IMR-90 (cell line): Measurements from ENCODE around the gene MYO9B. TPM values are rescaled to one million over a fixed set of nuclear protein-coding genes. Genes with fewer than 3 reads are reported as not detected.

ENCODE experiments used
- ATAC-seq: fragments of 200-7000 bp; cut with Tn5 transposase; 2 replicates; pipeline ENCODE4 v1.9.1; 2020; ENCODE audit warnings: low read depth, mild to moderate bottlenecking, moderate library complexity
- BruUV-seq: library from RNA; stranded (reverse); fragments of 400-500 nt; replicated peaks from 2 replicates; lab custom pipeline; 2021; lab: Mats Ljungman, UMichigan
- CTCF ChIA-PET: fragments of 300-600 bp; formaldehyde crosslinking; extraction: SDS; loops from one replicate; lab custom pipeline; 2021; ENCODE audit warnings: antibody characterized with exemption; lab: Yijun Ruan, JAX
- POLR2A ChIA-PET: fragments of 300-600 bp; sonication (Branson Sonifier 250); formaldehyde crosslinking; loops from one replicate; lab custom pipeline; 2022; ENCODE audit warnings: antibody characterized with exemption; ENCODE audit not compliant: unreplicated experiment; lab: Charles Lee
- DNase-seq: peaks from one replicate; pipeline ENCODE4 v3.0.0; 2013
- H2AFZ ChIP-seq: replicated peaks from 2 replicates; pipeline ENCODE3; 2013; ENCODE audit warnings: low read length, mild to moderate bottlenecking; ENCODE audit not compliant: poor library complexity
- H2AK5ac ChIP-seq: 2 replicates; pipeline ENCODE4 v1.6.1; 2013; ENCODE audit warnings: low read depth, low read length, inconsistent platforms
- H2AK9ac ChIP-seq: replicated peaks from 2 replicates; pipeline ENCODE3; 2013; ENCODE audit warnings: mild to moderate bottlenecking, low read depth, low read length, moderate library complexity; ENCODE audit not compliant: poor library complexity
- H2BK120ac ChIP-seq: 2 replicates; pipeline ENCODE4 v1.6.1; 2013; ENCODE audit warnings: low read depth, low read length, inconsistent platforms
- H2BK15ac ChIP-seq: 3 replicates; pipeline ENCODE4 v1.6.1; 2013; ENCODE audit warnings: low read depth, low read length, inconsistent platforms
- H2BK20ac ChIP-seq: 2 replicates; pipeline ENCODE4 v1.6.1; 2013; ENCODE audit warnings: low read depth, mild to moderate bottlenecking, inconsistent platforms, low read length, moderate library complexity
- H2BK5ac ChIP-seq: 2 replicates; pipeline ENCODE4 v1.6.1; 2013; ENCODE audit warnings: mild to moderate bottlenecking, low read depth, low read length, inconsistent platforms; ENCODE audit not compliant: poor library complexity, severe bottlenecking
- H3K14ac ChIP-seq: replicated peaks from 2 replicates; pipeline ENCODE4 v1.6.1; 2013; ENCODE audit warnings: low read depth, low read length, inconsistent platforms
- H3K18ac ChIP-seq: 2 replicates; pipeline ENCODE4 v1.6.1; 2013; ENCODE audit warnings: low read depth, low read length, control low read depth
- H3K23ac ChIP-seq: 2 replicates; pipeline ENCODE4 v1.6.1; 2013; ENCODE audit warnings: low read depth, low read length, inconsistent platforms
- H3K27ac ChIP-seq: 2 replicates; pipeline ENCODE4 v1.5.1; 2013; ENCODE audit warnings: mild to moderate bottlenecking, control low read depth, low read length; ENCODE audit not compliant: insufficient read depth
- H3K27me3 ChIP-seq: 2 replicates; pipeline ENCODE4 v1.6.1; 2013; ENCODE audit warnings: low read length; ENCODE audit not compliant: control insufficient read depth, insufficient read depth
- H3K36me3 ChIP-seq: 2 replicates; pipeline ENCODE4 v1.6.1; 2013; ENCODE audit warnings: low read length, mixed read lengths; ENCODE audit not compliant: control insufficient read depth, insufficient read depth
- H3K4ac ChIP-seq: 2 replicates; pipeline ENCODE4 v1.6.1; 2013; ENCODE audit warnings: low read depth, low read length, inconsistent platforms
- H3K4me1 ChIP-seq: 2 replicates; pipeline ENCODE4 v1.6.1; 2013; ENCODE audit warnings: low read length, mixed read lengths; ENCODE audit not compliant: control insufficient read depth, insufficient read depth
- H3K4me2 ChIP-seq: 2 replicates; pipeline ENCODE4 v1.6.1; 2013; ENCODE audit warnings: low read depth, mild to moderate bottlenecking, control low read depth, low read length, moderate library complexity
- H3K4me3 ChIP-seq: 2 replicates; pipeline ENCODE4 v1.5.1; 2013; ENCODE audit warnings: low read depth, mild to moderate bottlenecking, control low read depth, low read length, moderate library complexity; ENCODE audit not compliant: insufficient read depth
- H3K56ac ChIP-seq: 2 replicates; pipeline ENCODE4 v1.6.1; 2013; ENCODE audit warnings: low read length, inconsistent platforms; ENCODE audit not compliant: insufficient read depth; ENCODE audit errors: extremely low read depth
- H3K79me1 ChIP-seq, 2 experiments: 2 replicates each; pipeline ENCODE4 v1.6.1; 2013; ENCODE audit warnings: low read length in 2 of 2, inconsistent platforms in 1 of 2, low read depth in 1 of 2
- H3K9ac ChIP-seq: 2 replicates; pipeline ENCODE4 v1.6.1; 2013; ENCODE audit warnings: low read depth, low read length, control low read depth
- H3K9me1 ChIP-seq: 2 replicates; pipeline ENCODE4 v1.6.1; 2013; ENCODE audit warnings: low read length, inconsistent platforms; ENCODE audit not compliant: insufficient read depth
- H3K9me3 ChIP-seq: 2 replicates; pipeline ENCODE4 v1.6.1; 2013; ENCODE audit warnings: low read length; ENCODE audit not compliant: control insufficient read depth, insufficient read depth
- H4K20me1 ChIP-seq: 2 replicates; pipeline ENCODE4 v1.6.1; 2013; ENCODE audit warnings: low read length, inconsistent platforms; ENCODE audit not compliant: insufficient read depth
- H4K5ac ChIP-seq: 2 replicates; pipeline ENCODE4 v1.6.1; 2013; ENCODE audit warnings: mild to moderate bottlenecking, low read depth, low read length, control low read depth
- H4K8ac ChIP-seq, 2 experiments: 2 replicates each; pipeline ENCODE4 v1.6.1; 2013; ENCODE audit warnings: low read depth in 2 of 2, low read length in 2 of 2, control low read depth in 1 of 2, inconsistent platforms in 1 of 2
- H4K91ac ChIP-seq: 2 replicates; pipeline ENCODE4 v1.6.1; 2013; ENCODE audit warnings: low read depth, low read length, inconsistent platforms; ENCODE audit not compliant: insufficient read depth
- BHLHE40 ChIP-seq: fragments of 150-350 bp; IDR thresholded peaks from 2 replicates; pipeline ENCODE4 v1.6.1; 2016; ENCODE audit warnings: mild to moderate bottlenecking, low read depth, low read length
- CEBPB ChIP-seq: IDR thresholded peaks from 2 replicates; pipeline ENCODE4 v1.6.1; 2012; ENCODE audit warnings: low read depth, low read length, improper control_type of control experiment
- CHD1 ChIP-seq: IDR thresholded peaks from 2 replicates; pipeline ENCODE4 v1.6.1; 2012; ENCODE audit warnings: low read depth, low read length, improper control_type of control experiment
- ELK1 ChIP-seq: fragments of 150-350 bp; IDR thresholded peaks from 2 replicates; pipeline ENCODE4 v1.6.1; 2016; ENCODE audit warnings: low read depth, mild to moderate bottlenecking, low read length, moderate library complexity, borderline replicate concordance
- FOS ChIP-seq: fragments of 150-350 bp; IDR thresholded peaks from 2 replicates; pipeline ENCODE4 v1.6.1; 2016; ENCODE audit warnings: low read depth, low read length
- MAFK ChIP-seq: IDR thresholded peaks from 2 replicates; pipeline ENCODE4 v1.6.1; 2012; ENCODE audit warnings: low read depth, low read length, improper control_type of control experiment
- MAZ ChIP-seq: IDR thresholded peaks from 2 replicates; pipeline ENCODE4 v1.6.1; 2012; ENCODE audit warnings: low read depth, mild to moderate bottlenecking, low read length, improper control_type of control experiment, moderate library complexity, borderline replicate concordance
- MXI1 ChIP-seq: IDR thresholded peaks from 2 replicates; pipeline ENCODE4 v1.6.1; 2012; ENCODE audit warnings: low read depth, mild to moderate bottlenecking, low read length, moderate library complexity, borderline replicate concordance
- NFE2L2 ChIP-seq: fragments of 150-350 bp; IDR thresholded peaks from 2 replicates; pipeline ENCODE4 v1.6.1; 2016; ENCODE audit warnings: low read depth, mild to moderate bottlenecking, low read length
- POLR2A ChIP-seq: IDR thresholded peaks from 2 replicates; pipeline ENCODE4 v1.6.1; 2012; ENCODE audit warnings: mild to moderate bottlenecking, low read depth, low read length
- RAD21 ChIP-seq: IDR thresholded peaks from 2 replicates; pipeline ENCODE4 v1.6.1; 2012; ENCODE audit warnings: low read length, improper control_type of control experiment
- RCOR1 ChIP-seq: IDR thresholded peaks from 2 replicates; pipeline ENCODE4 v1.6.1; 2012; ENCODE audit warnings: mild to moderate bottlenecking, low read length, improper control_type of control experiment; ENCODE audit not compliant: insufficient replicate concordance
- RFX5 ChIP-seq: IDR thresholded peaks from 2 replicates; pipeline ENCODE4 v1.8.0; 2012; ENCODE audit warnings: low read depth, mild to moderate bottlenecking, low read length, moderate library complexity
- SMC3 ChIP-seq: fragments of 150-350 bp; IDR thresholded peaks from 2 replicates; pipeline ENCODE4 v1.6.1; 2016; ENCODE audit warnings: low read depth, mild to moderate bottlenecking, antibody characterized with exemption, low read length, moderate library complexity
- USF2 ChIP-seq: fragments of 150-350 bp; IDR thresholded peaks from 2 replicates; pipeline ENCODE4 v1.6.1; 2017; ENCODE audit warnings: mild to moderate bottlenecking, antibody characterized with exemption, low read length, low read depth
- whole genome bisulfite sequencing, 2 experiments: methylation state at CpG; one replicate each; pipeline versions ENCODE4 v1.1.5 to v1.1.7; 2013; ENCODE audit warnings: missing lambda C conversion rate in 2 of 2; ENCODE audit not compliant: insufficient read length in 1 of 2; ENCODE audit errors: extremely low coverage in 2 of 2; 5-methylcytosine and 5-hydroxymethylcytosine counted together
- dilution Hi-C: fragments of 300-500 bp; cut with HindIII; formaldehyde crosslinking; loops from one replicate; pipeline ENCODE4 v1.14.3; 2018; ENCODE audit warnings: low sequenced_read_pairs; ENCODE audit not compliant: unreplicated experiment
- in situ Hi-C: fragments of 300-500 bp; cut with MboI; formaldehyde crosslinking; loops from 3 replicates; pipeline ENCODE4 v1.14.3; 2019; ENCODE audit warnings: low sequenced_read_pairs, inconsistent platforms, mixed read lengths
- intact Hi-C: fragments of 100-400 bp; cut with micrococcal nuclease; formaldehyde crosslinking; loops from 2 replicates; pipeline ENCODE4 v1.10.0; 2022
- polyA plus RNA-seq, 3 experiments: library from polyadenylated mRNA; depleted of rRNA; stranded (reverse); fragments of >200 nt; gene quantifications; 2 replicates each; pipeline ENCODE4 v1.2.3, GENCODE V29; 2012; ENCODE audit warnings: low replicate concordance in 1 of 3
- total RNA-seq: library from RNA; depleted of rRNA; stranded (reverse); fragments of >200 nt; gene quantifications from 2 replicates; pipeline ENCODE4 v1.2.3, GENCODE V29; 2012
- TF ChIP-seq, protein P1 (sequence below): conservative IDR thresholded peaks from 2 replicates; pipeline ENCODE4 v1.5.1; 2012; ENCODE audit warnings: mild to moderate bottlenecking, low read depth, low read length, improper control_type of control experiment

The MYO9B gene
- total and polyA plus RNA-seq, 2 of the 4 experiments (the other 2 are of a cell fraction): 61.8 to 77.8 TPM

GRCh38 chr19:17090583-17090982 lies 15.0 kb downstream of the MYO9B start:
- intact Hi-C loops (no loop called here), dilution Hi-C loops (no loop called here), in situ Hi-C loops (no loop called here)
- no peak for ATAC-seq
- Histone ChIP-seq H3K27me3 (no peaks in the 10 kb centered on the region), H2BK20ac (peak overlapping the region; percentile 70), H3K27ac (peak overlapping the region; percentile 97), H2BK5ac (peak overlapping the region; percentile 93), H3K23ac (peak overlapping the region; percentile 64; the same call in 1 of the 2 replicates), H3K9me3 (no peaks in the 10 kb centered on the region; the same call in 1 of the 2 replicates), H3K36me3 (peaks cover 20% of the 10 kb centered on the region), H3K4ac (peak overlapping the region; percentile 83), H3K14ac (peak overlapping the region; percentile 69), H2BK120ac (peak overlapping the region; percentile 78), H3K4me3 (no peak overlapping the region), H2AK5ac (peak overlapping the region; percentile 90), H3K9me1 (peaks cover 32% of the 10 kb centered on the region), H3K4me2 (no peak overlapping the region), H4K91ac (peak overlapping the region; percentile 87), H2AK9ac (peak overlapping the region; percentile 42), H2BK15ac (peak overlapping the region; percentile 92; the same call in 2 of the 3 replicates), H3K56ac (peak overlapping the region; percentile 53), H4K8ac (peak overlapping the region; percentile 23 to 70), H3K18ac (peak overlapping the region; percentile 88), H4K20me1 (peaks cover 68% of the 10 kb centered on the region), H3K4me1 (peaks cover 32% of the 10 kb centered on the region), H4K5ac (peak overlapping the region; percentile 77), H3K9ac (no peak overlapping the region), H2AFZ (no peak overlapping the region), H3K79me1 (peaks cover 19 to 80% of the 10 kb centered on the region in 2 experiments)
- POLR2A ChIA-PET: interaction anchor here (0.6 kb wide), 1 partner anchor 125 kb away, joined by 4 read pairs; the partner anchor contains the start of gene USE1
- no TSS peak for BruUV-seq
- CTCF ChIA-PET: no interaction called here
- TF ChIP-seq RAD21 (no peak), MXI1 (no peak), RFX5 (no peak), FOS (no peak), MAZ (no peak), BHLHE40 (no peak), CHD1 (no peak), USF2 (no peak), ELK1 (no peak), SMC3 (no peak), MAFK (no peak), CEBPB (no peak), POLR2A (no peak), NFE2L2 (no peak), RCOR1 (no peak)
- TF ChIP-seq, protein P1, sequence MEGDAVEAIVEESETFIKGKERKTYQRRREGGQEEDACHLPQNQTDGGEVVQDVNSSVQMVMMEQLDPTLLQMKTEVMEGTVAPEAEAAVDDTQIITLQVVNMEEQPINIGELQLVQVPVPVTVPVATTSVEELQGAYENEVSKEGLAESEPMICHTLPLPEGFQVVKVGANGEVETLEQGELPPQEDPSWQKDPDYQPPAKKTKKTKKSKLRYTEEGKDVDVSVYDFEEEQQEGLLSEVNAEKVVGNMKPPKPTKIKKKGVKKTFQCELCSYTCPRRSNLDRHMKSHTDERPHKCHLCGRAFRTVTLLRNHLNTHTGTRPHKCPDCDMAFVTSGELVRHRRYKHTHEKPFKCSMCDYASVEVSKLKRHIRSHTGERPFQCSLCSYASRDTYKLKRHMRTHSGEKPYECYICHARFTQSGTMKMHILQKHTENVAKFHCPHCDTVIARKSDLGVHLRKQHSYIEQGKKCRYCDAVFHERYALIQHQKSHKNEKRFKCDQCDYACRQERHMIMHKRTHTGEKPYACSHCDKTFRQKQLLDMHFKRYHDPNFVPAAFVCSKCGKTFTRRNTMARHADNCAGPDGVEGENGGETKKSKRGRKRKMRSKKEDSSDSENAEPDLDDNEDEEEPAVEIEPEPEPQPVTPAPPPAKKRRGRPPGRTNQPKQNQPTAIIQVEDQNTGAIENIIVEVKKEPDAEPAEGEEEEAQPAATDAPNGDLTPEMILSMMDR: no peak
- DNase-seq: peak; percentile 60
- no CpG with 5 or more reads among the region's 9 CpGs for WGBS, 2 experiments
